GM19238 (cell line): Measurements from ENCODE around the gene GALNT18.

Experiments used
- DNase-seq: peaks from one replicate; pipeline ENCODE4 v3.0.0; 2011; ENCODE audit warnings: low spot score; ENCODE audit not compliant: insufficient read length

GALNT18 gene

GRCh38 chr11:11501546-11502262 is 120.1 kb downstream of the GALNT18 start:
- DNase-seq = no peak

GRCh38 chr11:11500744-11501487 is 120.9 kb downstream of the GALNT18 start:
- DNase-seq = no peak

DNA sequence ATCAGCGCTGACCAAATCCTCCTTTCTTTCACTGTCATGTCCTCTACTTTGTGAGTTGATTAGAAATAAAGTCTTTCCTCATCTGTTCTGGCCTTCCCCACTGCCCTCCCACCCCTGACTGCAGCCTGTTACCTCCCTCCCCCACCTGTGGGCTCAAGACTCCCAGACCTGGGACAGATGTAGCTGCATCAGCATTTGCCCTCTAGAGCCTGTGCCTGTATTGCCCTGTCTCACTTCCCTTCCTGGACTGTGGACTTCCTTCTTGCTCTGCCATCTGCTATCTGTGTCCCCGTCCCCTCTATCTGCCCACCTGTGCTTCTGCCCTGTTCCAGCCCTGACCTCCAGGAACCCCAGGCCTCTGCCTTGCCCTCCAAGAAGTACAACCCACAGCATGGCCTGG is 122.5 kb downstream of the GALNT18 start:
- DNase-seq = no peak

GRCh38 chr11:11498195-11498594 is 123.6 kb downstream of the GALNT18 start:
- no peak for DNase-seq

- DNase-seq = no peak
These were observed 124.9 kb downstream of the GALNT18 start for GRCh38 chr11:11496879-11497278.

- no peak for DNase-seq
These were observed 127.5 kb downstream of the GALNT18 start for GRCh38 chr11:11494348-11494747.

GRCh38 chr11:11493698-11494097 is 128.1 kb downstream of the GALNT18 start:
- DNase-seq = no peak

- no peak for DNase-seq
These were observed 130.2 kb downstream of the GALNT18 start for GRCh38 chr11:11491589-11491988.

DNA sequence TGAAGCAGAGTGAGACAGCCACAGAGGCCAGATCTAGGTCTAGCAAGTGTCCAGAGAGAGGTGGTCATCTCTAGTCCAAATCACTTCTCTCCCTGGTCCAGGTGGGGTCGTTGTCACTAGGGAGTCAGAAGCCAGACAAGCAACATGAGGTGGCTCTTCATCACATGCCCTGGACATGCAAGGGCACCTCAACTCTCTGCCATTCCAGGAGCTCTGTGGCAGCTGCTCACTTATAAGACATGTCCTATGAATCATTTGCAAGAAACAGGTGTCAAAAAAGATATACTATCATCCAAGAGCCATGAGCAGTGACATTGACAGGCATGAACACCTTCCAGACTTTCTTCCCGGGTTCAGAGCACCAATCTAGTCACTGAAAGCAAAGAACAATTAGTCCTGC is 130.8 kb downstream of the GALNT18 start:
- no peak for DNase-seq

GRCh38 chr11:11486423-11486822 is 135.4 kb downstream of the GALNT18 start:
- no peak for DNase-seq

- DNase-seq = no peak
These were observed 135.8 kb downstream of the GALNT18 start for GRCh38 chr11:11486002-11486401.

GRCh38 chr11:11483627-11484026 is 138.2 kb downstream of the GALNT18 start:
- DNase-seq = no peak

GRCh38 chr11:11482730-11483129 is 139.1 kb downstream of the GALNT18 start:
- DNase-seq = no peak

DNA sequence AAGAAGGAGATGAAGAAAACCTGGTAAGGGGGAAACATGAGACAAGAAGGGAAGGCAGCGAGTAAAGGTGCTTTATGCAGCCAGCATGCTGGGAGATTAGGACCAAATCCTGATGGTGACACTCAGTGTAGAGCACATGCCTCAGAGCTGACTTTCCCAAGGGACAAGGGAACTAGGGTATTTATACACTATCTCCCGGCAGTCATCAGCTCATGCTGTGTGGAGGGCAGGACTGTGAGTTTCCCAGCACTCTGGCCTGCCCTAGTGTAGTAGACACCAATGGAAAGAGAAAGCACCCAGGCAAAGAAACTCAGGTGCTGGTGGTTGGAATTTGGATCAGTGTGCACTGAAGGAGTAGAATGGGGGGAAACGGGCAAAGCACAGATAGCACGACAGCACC is 140.4 kb downstream of the GALNT18 start:
- DNase-seq = no peak

GRCh38 chr11:11480971-11481370 is 140.8 kb downstream of the GALNT18 start:
- no peak for DNase-seq

DNA sequence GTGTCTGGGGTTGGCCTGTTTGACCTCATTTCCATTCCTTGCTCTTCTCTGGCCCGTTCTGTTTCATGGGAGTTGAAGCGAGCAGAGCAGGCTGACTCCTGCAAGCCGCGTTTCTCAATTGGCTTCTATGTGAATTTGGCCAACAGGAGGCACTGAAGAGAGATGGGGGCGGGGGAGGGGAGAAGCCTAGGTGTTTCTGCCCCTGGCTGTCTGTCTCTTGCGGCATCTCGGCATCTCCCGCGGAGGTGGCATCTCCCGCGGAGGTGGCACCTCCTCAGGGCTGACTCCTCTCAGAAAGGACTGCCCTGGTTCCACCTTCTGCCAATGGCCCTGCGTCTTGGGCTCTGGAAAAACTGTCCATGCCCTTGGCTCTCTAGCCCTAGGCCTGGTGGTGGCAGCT is 143.1 kb downstream of the GALNT18 start:
- DNase-seq = no peak

GRCh38 chr11:11477695-11478420 is 143.9 kb downstream of the GALNT18 start:
- no peak for DNase-seq

- DNase-seq = no peak
These were observed 144.7 kb downstream of the GALNT18 start for GRCh38 chr11:11476971-11477645.

DNA sequence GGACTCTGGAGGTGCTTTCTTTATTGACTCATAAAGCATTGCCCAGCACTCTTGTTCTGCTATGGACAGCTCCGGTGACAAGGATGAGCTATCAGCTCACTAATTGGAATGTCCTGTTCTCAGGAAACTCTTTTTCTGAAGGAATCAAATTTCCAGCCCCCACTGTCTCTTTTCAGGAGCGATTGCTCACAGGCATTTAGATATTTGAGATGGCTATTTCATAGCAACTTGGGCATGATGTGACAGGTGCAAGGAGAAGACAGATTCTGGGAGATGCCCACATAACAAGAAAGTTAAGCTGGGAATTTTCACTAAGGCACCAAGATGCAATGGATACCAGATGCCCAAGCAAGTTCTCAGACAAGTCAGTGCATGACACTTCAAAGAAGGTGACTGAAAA is 145.3 kb downstream of the GALNT18 start:
- no peak for DNase-seq

DNA sequence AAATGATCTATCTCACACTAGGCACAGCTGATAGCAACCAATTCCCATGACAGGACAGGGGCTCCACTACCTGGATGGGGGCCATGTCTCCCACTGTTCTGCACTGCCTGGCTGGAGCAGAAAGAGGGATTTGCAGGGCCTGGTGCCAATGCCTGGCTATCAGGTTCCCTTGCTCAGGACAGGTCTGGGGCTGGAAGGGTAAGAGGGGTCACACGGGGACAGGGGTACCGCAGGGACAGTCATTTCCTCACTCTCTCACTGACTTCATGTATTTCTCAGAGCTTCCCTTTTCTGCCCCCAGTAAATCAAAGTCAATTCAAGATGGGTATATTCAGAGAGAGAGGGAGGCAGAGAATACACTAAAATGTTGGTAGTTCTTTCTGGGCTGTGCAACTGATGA is 149.7 kb downstream of the GALNT18 start:
- DNase-seq = no peak

DNA sequence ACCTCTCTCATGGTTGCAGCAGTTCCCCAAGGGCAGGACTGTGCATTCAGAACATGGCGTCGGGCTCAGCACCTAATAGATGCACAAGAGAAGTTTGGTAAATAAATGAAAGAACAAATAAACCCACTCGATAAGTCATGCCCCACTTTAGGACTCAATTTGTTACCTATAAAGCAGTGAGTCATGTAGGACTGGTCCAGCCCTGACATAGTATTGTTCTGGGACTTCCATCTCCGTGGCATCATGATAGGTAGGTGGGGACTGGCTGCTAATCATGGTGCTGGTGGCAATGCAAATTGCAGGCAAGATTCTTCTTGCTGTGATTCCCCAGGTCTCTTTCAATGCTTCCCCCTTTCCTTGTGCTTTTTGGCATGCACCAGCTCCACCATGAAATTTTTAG is 150.6 kb downstream of the GALNT18 start:
- DNase-seq = no peak

DNA sequence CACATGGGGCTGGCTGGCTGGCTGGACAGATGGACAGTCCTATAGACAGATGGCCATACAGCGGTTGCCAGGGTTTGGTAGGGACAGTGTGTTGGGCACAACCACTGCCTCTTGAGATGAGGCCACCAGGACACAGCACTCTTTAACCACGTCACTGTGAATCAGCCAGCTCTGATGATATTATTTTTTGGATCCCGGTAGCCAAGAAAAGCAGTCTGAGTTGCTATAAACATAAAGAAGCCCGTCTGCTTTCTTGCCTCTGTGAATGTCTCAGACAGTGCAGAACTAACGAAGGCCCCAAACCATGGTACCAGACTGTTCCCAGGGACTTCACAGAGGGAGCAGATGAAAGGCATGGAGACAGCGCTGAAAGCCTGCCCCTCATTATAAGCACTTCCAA is 152.9 kb downstream of the GALNT18 start:
- no peak for DNase-seq
